GM19467 (cell line): ENCODE results near the gene KRT4.

Experiments
- ATAC-seq: cut with Tn5 transposase; IDR thresholded peaks from one replicate; pipeline ENCODE4 v1.9.1; 2021; ENCODE audit warnings: mild to moderate bottlenecking, moderate library complexity; ENCODE audit not compliant: unreplicated experiment

The KRT4 gene

DNA sequence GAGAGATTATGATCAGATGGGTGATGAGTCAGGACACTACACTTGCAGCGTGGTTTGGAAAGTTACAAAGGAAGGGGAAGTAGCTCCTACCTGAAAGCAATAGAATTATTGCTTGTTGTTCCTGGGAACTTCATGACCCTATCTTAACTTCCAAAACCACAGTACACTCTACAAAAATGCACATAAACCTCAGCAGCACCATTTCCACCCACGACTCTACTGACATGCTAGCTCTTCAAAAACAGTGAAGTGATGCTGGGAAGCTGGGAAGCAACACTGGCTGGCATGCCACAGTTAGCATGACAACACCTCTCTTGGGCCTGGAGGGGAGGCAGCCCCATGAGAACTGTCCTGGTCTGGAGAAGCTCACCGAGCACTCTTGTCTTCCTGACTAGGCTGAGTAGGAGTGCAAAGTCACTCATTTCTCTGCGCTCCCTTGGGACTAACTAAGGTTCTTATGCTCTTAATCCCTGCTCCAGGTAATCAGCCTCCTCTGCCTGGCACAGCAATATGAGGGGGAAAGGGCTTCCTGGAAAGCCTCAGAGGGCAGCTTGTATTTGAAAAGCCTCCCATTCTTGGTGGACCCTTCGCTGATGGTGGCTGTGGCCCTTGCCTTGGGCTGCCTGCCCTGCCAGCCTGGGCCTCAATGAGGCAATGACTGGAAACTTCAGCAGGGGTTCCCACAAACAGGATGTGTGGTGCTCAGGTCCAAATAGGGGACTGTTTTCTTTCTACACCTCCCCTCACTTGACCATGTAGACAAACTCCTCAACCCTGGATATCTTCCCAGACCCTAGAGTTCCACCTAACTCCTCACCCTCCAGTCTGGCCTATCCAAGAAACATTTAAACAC, 19.2 kb downstream of the KRT4 start:
- ATAC-seq, result no peak

- ATAC-seq, result no peak
These were observed 21.5 kb downstream of the KRT4 start for GRCh38 chr12:52792185-52793029.

- no peak for ATAC-seq
These were observed 22.4 kb downstream of the KRT4 start for GRCh38 chr12:52791271-52792184.

DNA sequence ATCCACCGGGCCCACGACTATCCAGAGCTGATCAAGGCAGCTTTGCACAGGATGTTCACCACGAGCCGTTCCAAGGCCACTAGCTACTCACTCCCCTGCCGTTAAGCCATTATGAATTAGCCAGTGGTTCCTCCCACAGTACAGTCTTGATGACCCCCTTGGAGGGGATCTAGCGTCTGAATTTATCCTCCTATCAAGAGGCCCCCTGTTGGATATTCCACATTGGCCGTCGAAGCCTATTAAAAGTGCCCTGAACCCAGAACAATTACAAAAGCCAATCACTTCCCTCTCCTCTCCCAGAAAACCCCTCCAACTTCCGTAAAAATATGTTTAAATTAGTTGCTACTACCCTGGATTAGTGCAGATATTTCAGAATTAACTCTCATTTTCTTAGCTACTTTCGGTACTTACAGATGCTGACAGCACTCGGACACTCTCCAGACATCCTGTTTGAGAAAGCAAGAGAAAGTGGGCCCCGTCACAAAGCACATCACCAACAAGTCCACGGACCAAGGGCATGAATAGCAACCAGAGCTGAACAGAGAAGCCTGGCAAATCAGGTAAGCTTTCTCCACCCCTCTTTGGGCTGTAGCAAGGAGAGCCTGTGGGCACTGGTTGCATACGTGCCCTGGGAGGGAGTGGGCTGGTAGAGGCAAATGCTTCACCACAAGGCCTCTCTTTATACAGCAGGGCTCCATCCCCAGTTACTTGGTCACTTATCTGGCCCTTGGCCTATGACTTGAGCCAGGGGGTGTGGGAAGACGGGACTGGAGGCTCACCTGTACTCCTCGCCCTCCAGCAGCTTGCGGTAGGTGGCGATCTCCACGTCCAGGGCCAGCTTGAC, 23.3 kb downstream of the KRT4 start:
- ATAC-seq, result no peak

GRCh38 chr12:52789637-52790426, 24.1 kb downstream of the KRT4 start:
- no peak for ATAC-seq

GRCh38 chr12:52788876-52789636, 24.9 kb downstream of the KRT4 start:
- ATAC-seq, result no peak

- ATAC-seq, result no peak
These were observed 25.6 kb downstream of the KRT4 start for GRCh38 chr12:52788192-52788875.

DNA sequence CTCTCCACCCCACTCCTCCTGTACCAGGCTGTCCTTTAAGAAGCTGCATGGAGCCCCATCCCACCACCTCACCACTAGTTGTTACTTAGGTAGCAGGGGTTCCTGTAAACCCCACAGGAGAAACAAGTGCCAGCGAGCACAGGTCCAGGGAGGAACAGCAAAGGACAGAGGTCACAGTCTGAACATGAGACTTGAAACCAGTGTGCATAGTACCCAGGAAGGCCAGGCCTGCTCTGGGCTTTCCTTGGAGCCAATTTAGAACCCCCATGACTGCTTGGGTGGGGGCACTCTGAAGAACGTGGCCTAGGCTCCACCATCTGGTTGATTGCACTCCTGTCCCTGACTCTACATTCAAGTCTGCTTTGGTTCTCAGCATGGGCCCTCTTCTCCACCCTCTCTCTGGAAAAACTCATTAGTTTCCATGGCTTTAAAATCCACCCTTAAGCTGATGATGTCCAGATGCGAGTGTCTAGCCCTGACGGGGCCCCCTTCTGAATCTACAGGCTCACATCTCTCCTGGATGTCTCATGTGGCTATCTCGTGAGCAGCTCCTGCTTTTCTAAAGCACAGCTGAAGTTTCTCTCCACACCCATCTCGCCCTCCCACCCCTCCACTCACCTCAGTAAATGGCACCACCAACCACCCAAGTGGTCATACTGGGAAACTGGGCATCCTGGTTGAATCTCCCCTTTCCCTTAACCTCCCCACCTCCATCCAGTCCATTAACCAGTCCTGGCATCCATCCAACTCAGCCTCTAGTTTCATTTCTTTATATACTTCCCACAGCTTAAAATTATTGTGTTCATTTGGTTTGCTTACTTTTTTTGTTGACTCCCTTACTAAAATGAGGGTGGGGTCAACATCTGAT, 26.4 kb downstream of the KRT4 start:
- ATAC-seq, result no peak

DNA sequence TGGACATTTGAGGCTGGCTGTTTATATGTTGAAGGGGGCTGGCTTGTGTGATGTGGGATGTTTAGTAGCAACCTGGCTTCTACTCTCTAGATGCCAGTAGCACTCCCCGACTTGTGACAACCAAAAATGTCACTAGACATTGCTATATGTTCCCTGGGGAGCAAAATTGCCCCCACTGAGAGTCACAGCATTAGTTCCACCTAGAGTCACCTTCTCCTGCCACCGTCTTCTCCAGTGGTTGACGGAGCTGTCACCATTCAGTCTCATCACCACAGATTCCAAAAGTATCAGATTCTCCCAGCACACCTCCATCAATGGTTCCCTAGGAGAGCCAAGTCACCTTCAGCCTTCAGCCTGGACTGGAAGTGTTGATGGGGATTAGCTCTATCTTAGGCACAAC, 29.0 kb downstream of the KRT4 start:
- no peak for ATAC-seq

DNA sequence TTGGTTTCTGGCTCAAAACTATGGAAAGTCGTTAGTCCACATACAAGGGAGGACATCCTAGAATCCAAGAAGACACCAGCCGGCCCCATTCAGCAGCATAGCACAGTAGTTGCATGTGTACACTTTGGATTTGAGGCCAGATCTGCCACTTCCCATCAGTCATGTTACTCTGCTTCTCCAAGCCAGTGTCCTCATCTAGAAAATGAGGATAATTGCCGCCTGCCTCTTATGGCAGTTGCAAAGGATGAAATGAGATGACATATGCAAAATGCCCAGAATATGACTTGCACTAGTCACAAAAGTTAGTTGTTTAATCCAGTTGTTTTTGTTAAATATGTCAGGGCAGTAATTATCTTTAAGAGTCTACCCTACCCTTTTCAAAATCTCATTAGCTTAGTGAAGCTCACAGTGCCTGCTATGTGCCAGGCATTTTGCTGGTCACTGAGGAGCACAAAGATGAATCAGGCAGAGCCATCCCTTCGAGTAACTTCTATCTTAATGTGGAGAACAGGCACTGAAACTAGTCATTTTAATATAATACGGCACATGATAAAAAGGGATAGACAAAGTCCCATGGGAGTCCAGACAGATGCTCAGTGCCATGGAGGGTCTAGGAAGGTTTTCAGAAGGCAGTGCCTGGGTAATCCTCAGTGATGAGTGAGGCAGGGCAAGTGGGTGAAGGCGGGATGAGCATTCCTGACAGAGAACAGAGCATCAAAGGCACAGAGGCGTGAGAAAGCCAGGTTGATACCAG, 30.2 kb downstream of the KRT4 start:
- ATAC-seq, result no peak

DNA sequence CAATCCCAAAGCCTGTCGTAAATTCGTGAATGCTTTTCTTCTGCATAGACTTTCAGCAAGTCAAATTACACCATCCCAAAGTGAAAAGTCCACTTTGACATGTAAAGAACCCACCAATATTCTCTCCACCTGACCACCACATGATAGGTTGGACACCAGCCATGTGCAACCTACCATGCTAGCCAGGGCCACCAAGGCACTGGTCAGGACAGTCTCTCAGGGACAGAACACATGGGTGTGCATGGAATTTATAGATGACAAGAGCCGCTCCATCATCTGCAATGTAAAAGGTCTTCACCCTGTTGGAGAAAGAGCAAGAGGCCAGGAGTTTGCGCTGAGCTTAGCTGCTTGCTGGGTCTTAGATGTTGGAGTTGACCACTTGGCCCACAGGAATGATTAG, 31.4 kb downstream of the KRT4 start:
- ATAC-seq, result no peak

- no peak for ATAC-seq
These were observed 32.4 kb downstream of the KRT4 start for GRCh38 chr12:52781399-52782082.

DNA sequence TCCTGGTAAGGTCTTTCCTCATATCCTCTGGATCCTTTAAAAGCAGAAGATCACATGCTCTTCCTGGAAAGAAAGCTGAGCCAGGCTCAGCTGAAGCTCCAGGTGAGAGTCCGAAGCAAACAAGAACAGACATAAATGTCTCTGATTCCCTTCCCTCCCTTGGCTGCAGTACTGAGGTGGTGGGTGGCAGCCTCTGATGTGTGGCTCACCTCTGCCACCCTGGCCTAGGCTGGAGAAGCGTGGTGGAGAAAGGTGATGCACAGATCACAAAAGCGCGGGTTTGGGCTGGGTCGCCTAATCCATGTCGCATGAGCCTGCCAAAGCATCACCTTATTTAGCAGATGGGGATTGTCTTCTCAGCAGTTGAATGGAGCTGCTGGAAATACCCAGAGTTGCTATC, 34.0 kb downstream of the KRT4 start:
- ATAC-seq, result no peak

GRCh38 chr12:52778833-52779232, 35.1 kb downstream of the KRT4 start:
- ATAC-seq, result no peak

- ATAC-seq, result no peak
These were observed 36.4 kb downstream of the KRT4 start for GRCh38 chr12:52777566-52777965.

GRCh38 chr12:52776913-52777395, 37.0 kb downstream of the KRT4 start, which contains the start of gene KRT76:
Gene KRT76, minus strand, starts transcription at chr12:52777345. Its CDS starts 54 bp downstream, at chr12:52777291.
- no peak for ATAC-seq
